GM18870 (cell line): ENCODE measurements around the gene CHCT1.
"Not testable (repeated sequence)": the region's sequence is repeated elsewhere in the genome, so short reads cannot be mapped to it uniquely, and the experiment has no call there.

ENCODE experiments used
- ATAC-seq: cut with Tn5 transposase; IDR thresholded peaks from one replicate; pipeline ENCODE4 v1.9.1; 2021; ENCODE audit warnings: moderate library complexity; ENCODE audit not compliant: unreplicated experiment

Gene CHCT1

GRCh38 chr17:60398227-60398959 lies 23.9 kb upstream of the CHCT1 start:
- peak; percentile 60 for ATAC-seq

GRCh38 chr17:60401819-60402218 lies 20.5 kb upstream of the CHCT1 start:
- ATAC-seq: no peak

GRCh38 chr17:60403523-60403810 lies 18.8 kb upstream of the CHCT1 start:
- ATAC-seq: no peak

- ATAC-seq: no peak
Measured at GRCh38 chr17:60403962-60404361, 18.3 kb upstream of the CHCT1 start.

GRCh38 chr17:60406887-60407286 lies 15.4 kb upstream of the CHCT1 start:
- no peak for ATAC-seq

GRCh38 chr17:60410001-60410400 lies 12.3 kb upstream of the CHCT1 start:
- no peak for ATAC-seq

- no peak for ATAC-seq
Measured at GRCh38 chr17:60412701-60413100, 9.6 kb upstream of the CHCT1 start.

- no peak for ATAC-seq
Measured at GRCh38 chr17:60415146-60415545, 7.1 kb upstream of the CHCT1 start.

- ATAC-seq: no peak
Measured at GRCh38 chr17:60416368-60416925, 5.8 kb upstream of the CHCT1 start.

GRCh38 chr17:60419003-60419402 lies 3.3 kb upstream of the CHCT1 start:
- not testable (repeated sequence) for ATAC-seq

GRCh38 chr17:60419875-60420274 lies 2.4 kb upstream of the CHCT1 start:
- not testable (repeated sequence) for ATAC-seq

GRCh38 chr17:60421273-60422161 lies 772 bp upstream of the CHCT1 start:
- ATAC-seq: no peak

GRCh38 chr17:60423865-60424264 lies 1.6 kb downstream of the CHCT1 start:
- ATAC-seq: no peak

GRCh38 chr17:60425626-60426025 lies 3.3 kb downstream of the CHCT1 start:
- ATAC-seq: no peak

GRCh38 chr17:60426596-60426995 lies 4.3 kb downstream of the CHCT1 start:
- ATAC-seq: no peak

- not testable (repeated sequence) for ATAC-seq
Measured at GRCh38 chr17:60428491-60428890, 6.2 kb downstream of the CHCT1 start.

GRCh38 chr17:60430561-60430960 lies 8.3 kb downstream of the CHCT1 start:
- not testable (repeated sequence) for ATAC-seq

GRCh38 chr17:60433021-60433997 lies 11.0 kb downstream of the CHCT1 start:
- ATAC-seq: not testable (repeated sequence)

GRCh38 chr17:60435244-60436167 lies 13.2 kb downstream of the CHCT1 start:
- no peak for ATAC-seq

GRCh38 chr17:60436676-60437075 lies 14.4 kb downstream of the CHCT1 start:
- ATAC-seq: no peak
